SKM-1 treated with dmso at 0.1 percent for 144 hours (cell line): ENCODE data around the gene PLOD2.
"Not testable (repeated sequence)": the region's sequence is repeated elsewhere in the genome, so short reads cannot be mapped to it uniquely, and the experiment has no call there.

ENCODE experiments used
- DNase-seq: peaks from one replicate; lab custom pipeline; 2025; ENCODE audit not compliant: unreplicated experiment; lab: John Stamatoyannopoulos, UW

PLOD2 gene

GRCh38 chr3:146142757-146143156 lies 18.2 kb downstream of the PLOD2 start:
- DNase-seq, result no peak

- no peak for DNase-seq
Observed at GRCh38 chr3:146139586-146140110, 21.3 kb downstream of the PLOD2 start.

- no peak for DNase-seq
Observed at GRCh38 chr3:146138902-146139301, 22.1 kb downstream of the PLOD2 start.

GRCh38 chr3:146136647-146137046 lies 24.3 kb downstream of the PLOD2 start:
- DNase-seq, result no peak

- no peak for DNase-seq
Observed at GRCh38 chr3:146134348-146135117, 26.5 kb downstream of the PLOD2 start.

DNA sequence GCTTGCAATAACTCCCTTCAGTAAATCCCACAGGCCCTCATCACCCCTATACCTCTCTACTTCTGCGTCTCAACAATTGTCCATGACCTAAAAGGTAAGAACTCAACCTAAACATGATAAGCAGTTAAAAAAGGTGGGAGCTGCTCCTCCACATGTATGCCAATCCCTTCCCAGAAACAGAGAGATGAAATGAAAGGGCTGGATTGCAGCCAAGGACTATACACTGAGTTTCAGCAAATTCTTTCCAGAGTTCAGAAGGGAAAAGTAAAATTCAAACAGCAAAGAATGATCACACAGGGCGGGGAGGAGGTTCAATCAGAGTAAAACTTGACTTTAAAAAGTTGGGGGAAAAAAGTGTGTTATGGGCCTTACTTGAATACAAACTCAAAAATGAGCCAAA lies 27.5 kb downstream of the PLOD2 start:
- DNase-seq, result no peak

DNA sequence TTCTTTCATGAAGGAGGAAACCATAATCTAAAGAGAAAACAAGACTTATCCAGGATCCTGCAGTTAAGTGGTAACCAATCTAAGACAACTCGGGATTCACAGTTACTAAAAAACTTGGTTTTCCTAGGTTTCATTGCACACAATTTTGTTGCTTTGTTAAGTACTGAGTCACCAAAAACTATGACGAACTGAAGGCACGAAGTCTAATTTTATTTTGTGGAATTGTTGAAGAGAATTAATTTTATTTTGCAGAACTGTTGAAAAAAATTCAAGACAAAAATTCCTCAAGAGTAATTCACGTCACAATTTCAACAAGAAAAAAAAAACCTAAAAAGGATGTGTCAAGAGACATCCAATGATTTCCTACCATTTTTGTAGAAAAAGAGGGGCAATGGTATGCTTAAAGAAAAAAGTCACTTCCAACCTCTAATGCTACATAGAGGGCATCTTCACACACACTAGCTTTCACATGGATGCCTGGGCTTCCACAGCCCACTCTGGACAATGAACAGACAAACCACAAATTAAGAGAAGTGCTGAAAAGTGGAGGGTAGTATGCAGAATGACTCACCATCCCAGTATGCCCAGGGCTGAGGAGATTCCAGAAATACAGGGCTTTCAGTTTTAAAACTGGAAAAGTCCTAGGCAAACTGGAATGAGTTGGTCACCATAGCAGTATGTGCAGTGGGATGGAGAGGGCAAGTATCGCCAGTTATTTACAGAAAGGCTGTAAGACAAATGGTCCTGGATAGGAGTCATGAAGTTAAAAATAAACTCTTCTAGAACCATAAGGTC lies 29.2 kb downstream of the PLOD2 start:
- DNase-seq, result no peak

DNA sequence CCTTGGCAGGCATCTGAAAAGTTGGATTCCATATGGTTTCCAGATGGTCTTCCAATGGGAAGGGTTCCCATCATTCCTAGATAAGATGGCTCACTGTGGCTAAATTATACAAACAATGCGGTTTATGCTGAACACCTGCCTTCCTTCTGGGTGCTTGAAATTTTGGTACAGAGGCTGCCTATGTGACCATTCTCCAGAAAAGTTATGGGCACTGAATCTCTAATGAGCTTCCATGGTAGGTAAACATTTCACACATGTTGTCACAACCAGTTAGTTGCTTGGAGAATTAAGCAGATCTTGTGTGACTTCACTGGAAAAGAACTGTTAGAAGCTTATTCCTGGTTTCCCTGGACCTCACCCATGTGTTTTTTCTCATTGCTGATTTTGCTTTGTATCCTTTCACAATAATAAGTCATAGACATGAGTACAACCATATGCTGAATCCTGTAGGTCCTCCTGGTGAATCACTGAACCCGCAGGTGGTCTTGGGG lies 30.1 kb downstream of the PLOD2 start:
- no peak for DNase-seq

GRCh38 chr3:146129750-146130149 lies 31.2 kb downstream of the PLOD2 start:
- DNase-seq, result no peak

DNA sequence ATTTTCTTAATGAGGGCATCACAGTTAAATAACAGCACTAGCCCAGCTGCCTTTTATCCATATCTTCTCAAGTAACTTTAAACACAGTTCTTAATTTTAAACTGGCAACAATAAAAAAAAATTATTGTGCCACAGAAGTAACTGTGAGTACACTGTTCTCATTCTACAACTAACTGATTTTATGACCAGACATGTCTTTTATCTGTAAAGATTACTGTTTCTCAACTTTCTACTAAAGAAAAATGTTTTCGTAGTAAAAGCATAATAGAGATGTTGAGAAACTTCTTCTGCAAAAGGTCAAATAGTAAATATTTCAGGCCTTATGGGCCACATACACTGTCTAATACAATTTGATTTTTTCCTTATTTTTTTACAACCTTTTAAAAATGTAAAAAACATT lies 32.0 kb downstream of the PLOD2 start:
- DNase-seq, result no peak

DNA sequence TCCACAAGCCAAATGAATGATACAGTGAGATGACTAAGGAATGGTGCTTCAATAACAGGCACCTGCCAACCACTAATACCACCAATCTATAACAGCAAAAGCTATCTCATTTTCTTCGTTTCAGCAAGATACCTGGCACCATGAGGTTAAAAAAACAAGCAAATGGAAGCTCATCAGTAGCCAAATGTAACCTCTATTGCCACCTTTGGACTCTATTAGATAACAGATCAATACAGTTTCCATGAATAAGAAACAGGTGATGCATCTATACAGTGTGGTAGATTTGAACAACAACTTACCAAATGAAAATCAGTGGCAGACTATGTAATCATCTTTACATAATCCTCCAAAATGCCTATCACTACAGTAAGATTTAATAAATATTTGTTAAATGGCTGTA lies 32.8 kb downstream of the PLOD2 start:
- DNase-seq, result no peak

GRCh38 chr3:146125951-146126350 lies 35.0 kb downstream of the PLOD2 start:
- no peak for DNase-seq

DNA sequence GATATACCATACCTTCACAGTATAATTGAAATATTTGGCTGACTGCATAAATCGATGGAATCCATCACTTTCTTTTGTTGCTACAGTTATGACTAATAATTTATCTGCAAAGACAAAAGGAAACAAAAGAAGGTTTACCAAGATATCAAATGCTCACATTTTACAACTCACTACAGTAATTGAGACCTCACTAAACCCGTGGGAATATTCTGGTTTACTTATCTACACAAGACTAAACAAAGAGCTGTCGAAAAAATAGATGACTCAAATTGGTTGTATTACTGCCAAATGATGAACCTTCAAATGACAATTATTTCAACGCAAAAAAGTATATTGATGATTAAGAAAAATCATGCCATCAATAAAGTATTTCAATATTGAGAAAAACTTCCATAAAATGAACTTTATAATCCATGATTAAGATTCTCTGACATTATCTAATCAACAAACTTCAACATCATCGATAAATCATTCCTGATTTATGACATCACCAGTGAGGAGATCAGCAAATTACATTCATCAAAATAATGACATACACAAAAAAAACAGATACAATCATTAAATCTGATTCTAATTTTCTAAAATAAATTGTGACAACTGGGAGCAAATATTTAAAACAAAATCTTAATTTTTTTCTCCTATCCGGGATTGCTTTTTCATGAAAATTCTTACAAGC lies 36.7 kb downstream of the PLOD2 start:
- no peak for DNase-seq

GRCh38 chr3:146117406-146118285 lies 43.3 kb downstream of the PLOD2 start:
- DNase-seq, result no peak

GRCh38 chr3:146115619-146116018 lies 45.4 kb downstream of the PLOD2 start:
- no peak for DNase-seq

DNA sequence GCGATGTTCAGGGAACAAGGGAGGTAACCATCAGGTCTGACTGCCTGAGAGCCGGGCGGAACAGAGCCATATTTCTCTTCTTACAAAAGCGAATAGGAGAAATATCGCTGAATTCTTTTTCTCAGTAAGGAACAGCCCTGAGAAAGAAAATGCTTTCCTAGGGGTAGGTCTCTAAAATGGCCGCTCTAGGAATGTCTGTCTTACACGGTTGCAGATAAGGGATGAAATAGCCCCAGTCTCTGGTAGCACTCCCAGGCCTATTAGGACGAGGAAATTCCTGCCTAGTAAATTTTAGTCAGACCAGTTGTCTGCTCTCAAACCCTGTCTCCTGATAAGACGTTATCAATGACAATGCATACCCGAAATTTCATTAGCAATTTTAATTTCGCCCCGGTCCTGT lies 47.2 kb downstream of the PLOD2 start:
- not testable (repeated sequence) for DNase-seq

DNA sequence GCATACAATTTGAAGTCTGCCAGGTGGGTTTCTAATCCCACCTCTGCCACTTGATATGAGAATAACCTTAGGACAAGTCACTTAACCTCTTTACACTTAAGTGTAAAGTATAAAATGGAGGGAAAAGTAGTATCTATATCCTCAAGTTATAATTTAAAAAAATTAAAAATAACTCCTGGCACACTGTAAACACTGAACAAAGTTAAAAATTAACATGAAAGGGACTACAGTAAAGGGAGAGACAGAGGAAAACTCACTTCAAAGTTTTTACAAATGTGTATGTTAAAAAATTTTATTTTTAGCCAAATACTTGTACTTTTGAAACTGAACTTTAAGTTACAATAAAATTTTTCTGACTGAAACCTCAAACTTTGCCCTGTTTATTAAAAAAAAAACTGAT lies 49.6 kb downstream of the PLOD2 start:
- DNase-seq, result no peak

DNA sequence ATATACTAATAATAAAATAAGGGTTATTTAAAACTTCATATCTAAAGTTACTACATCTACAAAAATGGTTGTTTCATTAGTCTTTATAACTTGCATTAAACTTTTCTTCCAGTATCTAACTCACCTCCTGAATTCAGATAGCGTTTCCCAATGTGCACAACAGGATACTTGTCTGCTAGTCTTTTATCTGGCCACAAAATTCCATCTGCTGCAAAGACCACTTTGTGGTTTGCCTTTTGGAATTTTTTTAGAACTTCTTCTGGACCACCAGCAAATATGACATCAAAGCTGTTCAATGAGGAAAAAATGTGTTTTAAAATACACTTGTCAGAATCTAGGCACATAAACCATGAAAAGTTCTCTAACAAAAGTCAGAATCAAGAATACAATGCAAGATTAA lies 50.8 kb downstream of the PLOD2 start:
- no peak for DNase-seq

- no peak for DNase-seq
Observed at GRCh38 chr3:146106986-146107385, 54.0 kb downstream of the PLOD2 start.

DNA sequence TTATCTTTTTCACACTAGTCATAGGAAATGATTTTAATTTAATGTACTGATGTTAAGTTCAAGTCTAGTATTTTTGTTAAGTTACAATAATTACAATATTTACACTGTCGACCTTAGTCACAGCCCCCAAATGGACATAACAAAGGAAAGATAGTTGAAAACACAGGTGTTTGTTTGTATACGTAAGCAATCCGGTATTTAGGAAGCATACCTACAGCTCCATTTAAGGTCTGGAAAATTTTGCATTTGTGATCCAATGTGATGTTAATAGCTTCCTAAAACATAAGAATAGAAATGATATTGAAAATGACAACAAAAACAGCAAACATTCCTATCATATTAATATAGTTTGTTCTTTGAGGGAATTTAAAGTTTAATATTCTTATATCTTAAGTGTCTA lies 56.9 kb downstream of the PLOD2 start:
- no peak for DNase-seq

GRCh38 chr3:146102885-146103284 lies 58.1 kb downstream of the PLOD2 start:
- DNase-seq, result no peak
